Pancreas (tissue), 10 donors: Measurements from ENCODE around the gene GPRC5B. TPM values are rescaled to one million over a fixed set of nuclear protein-coding genes. Genes with fewer than 3 reads are reported as not detected.
A peak's percentile ranks its signal among the peaks of the same experiment; 100 is the strongest.

Experiments used
- ATAC-seq, 4 donors: fragments of 200-7000 bp; cut with Tn5 transposase; one replicate each; pipeline versions ENCODE4 v1.8.0 to v1.9.1; 2020; ENCODE audit warnings: mild to moderate bottlenecking in 4 of 4, moderate library complexity in 4 of 4
- DNase-seq, 6 donors: peaks; one replicate each; pipeline ENCODE4 v3.0.0-alpha.2; 2020
- FAIRE-seq: peaks from 2 replicates; lab custom pipeline; 2012; peaks lifted over from hg19 to GRCh38; lab: Jason Lieb, UNC
- H3K27ac ChIP-seq, 4 donors: fragments of 200-600 bp; sonication (generic); 1 replicate in 3 of 4; 2 replicates in 1 of 4; pipeline versions ENCODE4 v1.5.0 to v1.8.0; 2020
- H3K27me3 ChIP-seq, 4 donors: fragments of 200-600 bp; one replicate each; pipeline ENCODE4 v1.8.0; 2021
- H3K36me3 ChIP-seq, 3 donors: fragments of 200-600 bp; sonication (generic) in 1 of 3; one replicate each; pipeline versions ENCODE4 v1.5.0 to v1.8.0; 2020 to 2021
- H3K4me1 ChIP-seq, 3 donors: fragments of 200-600 bp; one replicate each; pipeline ENCODE4 v1.8.0; 2021
- H3K4me3 ChIP-seq, 4 donors: fragments of 200-600 bp; sonication (generic) in 2 of 4; one replicate each; pipeline versions ENCODE4 v1.5.0 to v1.8.0; 2020 to 2021
- H3K9me3 ChIP-seq, 4 donors: fragments of 200-600 bp; one replicate each; pipeline ENCODE4 v1.8.0; 2021
- WGBS, 2 donors: extraction: QIAGEN DNeasy Blood & Tissue Kit; methylation state at CpG; one replicate each; pipeline ENCODE4 v1.1.7; 2013; 5-methylcytosine and 5-hydroxymethylcytosine counted together
- intact Hi-C, 3 donors: fragments of 100-400 bp; cut with DNase I; formaldehyde crosslinking; loops; one replicate each; pipeline versions ENCODE4 v1.11.1 to v1.14.2; 2022
- polyA plus RNA-seq, 2 donors: library from polyadenylated mRNA; stranded (reverse); fragments of 200-250 nt; gene quantifications; one replicate each; pipeline ENCODE4 v1.2.3, GENCODE V29; 2013
- total RNA-seq, 6 donors: library from RNA; stranded (reverse); fragmentation: NEBNext Ultra II Directional in 4 of 6; extraction: Animal tissue kit (Norgen Biotek cat#: 25700) in 4 of 6; gene quantifications; one replicate each; pipeline versions ENCODE4 v1.2.1 to v1.2.4, GENCODE V29; 2021 to 2023
- TF ChIP-seq, protein P1 (sequence below), 4 donors: fragments of 200-600 bp; sonication (generic) in 3 of 4; IDR thresholded peaks; one replicate each; pipeline versions ENCODE4 v1.5.0 to v1.8.0; 2021; ENCODE audit warnings: antibody characterized with exemption in 4 of 4
- donor health status: healthy with polysubstance abuse.
- donor health status: DM: no; HTN: no; CAD: no; lungs with moderate emphysema.
- donor health status: DM: no; HTN: no; CAD: no.
- donor health status: control.
- donor health status: control.
- donor health status: Bipolar disorder and iron deficiency.
- donor health status: DM: yes; HTN: yes; CAD: no.
- donor health status: DM: no; HTN: no; CAD: no.
- donor health status: DM: no; HTN: no; CAD: no.
- donor health status: DM: yes; HTN: yes; CAD: no.

Gene GPRC5B
- total and polyA plus RNA-seq, 8 donors = 20.0 to 95.5 (median 27.4) TPM

DNA sequence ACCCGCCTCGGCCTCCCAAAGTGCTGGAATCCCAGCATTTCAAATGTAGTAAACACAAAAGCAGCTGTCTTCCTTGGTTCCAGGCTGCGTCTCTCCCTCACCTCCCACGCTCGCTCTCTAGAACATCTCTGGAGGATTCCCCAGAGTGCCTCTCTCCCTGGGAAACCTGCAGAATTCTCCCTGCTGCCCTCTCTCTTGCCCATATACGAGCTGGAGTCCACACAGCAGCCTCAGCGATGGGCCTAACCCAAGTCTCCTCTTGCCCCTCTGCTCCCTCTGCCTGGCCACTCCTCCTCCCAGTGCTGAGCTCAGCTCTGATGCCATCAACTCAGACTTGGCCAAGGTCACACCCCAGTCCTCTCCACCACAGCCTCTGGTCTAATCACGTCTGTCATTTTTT lies 10.6 kb downstream of the GPRC5B start:
- no peak for DNase-seq

DNA sequence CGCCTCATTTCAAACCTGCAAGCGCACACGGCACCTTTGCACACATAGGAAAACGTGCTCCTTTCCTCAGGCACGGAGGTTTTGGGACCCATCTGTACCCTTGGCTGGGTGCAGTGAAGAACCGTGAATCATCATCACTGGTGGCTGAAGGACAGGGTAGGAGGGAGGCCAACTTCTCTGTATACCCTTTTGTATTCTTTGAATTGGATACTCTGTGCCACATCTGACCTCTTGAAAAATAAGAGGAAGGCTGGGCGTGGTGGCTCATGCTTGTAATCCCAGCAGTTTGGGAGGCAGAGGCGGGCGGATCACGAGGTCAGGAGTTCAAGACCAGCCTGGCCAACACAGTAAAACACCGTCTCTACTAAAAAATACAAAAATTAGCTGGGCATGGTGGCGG lies 11.7 kb downstream of the GPRC5B start:
- no peaks in the 10 kb centered on the region for H3K4me1 ChIP-seq
- H3K27ac ChIP-seq = no peak overlapping the region
- 85 to 87% methylated on average over 12 of the region's 12 CpGs for WGBS, 2 donors
- DNase-seq (no peak), ATAC-seq (no peak), FAIRE-seq (no peak)
- intact Hi-C loops = loop anchor here in 1 of 3 donors (10.0 kb wide), 1 partner anchor 138 kb away; no protein-coding TSS in a partner anchor
- no peak overlapping the region for H3K4me3 ChIP-seq
- H3K27me3 ChIP-seq = no peaks in the 10 kb centered on the region
- TF ChIP-seq, protein P1, sequence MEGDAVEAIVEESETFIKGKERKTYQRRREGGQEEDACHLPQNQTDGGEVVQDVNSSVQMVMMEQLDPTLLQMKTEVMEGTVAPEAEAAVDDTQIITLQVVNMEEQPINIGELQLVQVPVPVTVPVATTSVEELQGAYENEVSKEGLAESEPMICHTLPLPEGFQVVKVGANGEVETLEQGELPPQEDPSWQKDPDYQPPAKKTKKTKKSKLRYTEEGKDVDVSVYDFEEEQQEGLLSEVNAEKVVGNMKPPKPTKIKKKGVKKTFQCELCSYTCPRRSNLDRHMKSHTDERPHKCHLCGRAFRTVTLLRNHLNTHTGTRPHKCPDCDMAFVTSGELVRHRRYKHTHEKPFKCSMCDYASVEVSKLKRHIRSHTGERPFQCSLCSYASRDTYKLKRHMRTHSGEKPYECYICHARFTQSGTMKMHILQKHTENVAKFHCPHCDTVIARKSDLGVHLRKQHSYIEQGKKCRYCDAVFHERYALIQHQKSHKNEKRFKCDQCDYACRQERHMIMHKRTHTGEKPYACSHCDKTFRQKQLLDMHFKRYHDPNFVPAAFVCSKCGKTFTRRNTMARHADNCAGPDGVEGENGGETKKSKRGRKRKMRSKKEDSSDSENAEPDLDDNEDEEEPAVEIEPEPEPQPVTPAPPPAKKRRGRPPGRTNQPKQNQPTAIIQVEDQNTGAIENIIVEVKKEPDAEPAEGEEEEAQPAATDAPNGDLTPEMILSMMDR (IDR thresholded peaks at IDR 0.05) = no peak
- H3K36me3 ChIP-seq = peaks cover 0 to 12% (median 0%) of the 10 kb centered on the region in 3 donors
- no peaks in the 10 kb centered on the region for H3K9me3 ChIP-seq

More for the DNA sequence above, 10.6 kb downstream of the GPRC5B start:
- Histone ChIP-seq H3K4me3 (no peak overlapping the region), H3K4me1 (no peaks in the 10 kb centered on the region), H3K9me3 (no peaks in the 10 kb centered on the region), H3K36me3 (peaks cover 0 to 12% (median 0%) of the 10 kb centered on the region in 3 donors), H3K27me3 (no peaks in the 10 kb centered on the region), H3K27ac (no peak overlapping the region)
- TF ChIP-seq, protein P1 (IDR thresholded peaks at IDR 0.05) = no peak
- peak in 3 of 4 donors; percentile 15 to 44 (median 39) for ATAC-seq
- intact Hi-C loops = loop anchor here in 1 of 3 donors (10.0 kb wide), 1 partner anchor 139 kb away; no protein-coding TSS in a partner anchor
- 75 to 78% methylated on average over 8 of the region's 8 CpGs for WGBS, 2 donors
- FAIRE-seq = no peak

DNA sequence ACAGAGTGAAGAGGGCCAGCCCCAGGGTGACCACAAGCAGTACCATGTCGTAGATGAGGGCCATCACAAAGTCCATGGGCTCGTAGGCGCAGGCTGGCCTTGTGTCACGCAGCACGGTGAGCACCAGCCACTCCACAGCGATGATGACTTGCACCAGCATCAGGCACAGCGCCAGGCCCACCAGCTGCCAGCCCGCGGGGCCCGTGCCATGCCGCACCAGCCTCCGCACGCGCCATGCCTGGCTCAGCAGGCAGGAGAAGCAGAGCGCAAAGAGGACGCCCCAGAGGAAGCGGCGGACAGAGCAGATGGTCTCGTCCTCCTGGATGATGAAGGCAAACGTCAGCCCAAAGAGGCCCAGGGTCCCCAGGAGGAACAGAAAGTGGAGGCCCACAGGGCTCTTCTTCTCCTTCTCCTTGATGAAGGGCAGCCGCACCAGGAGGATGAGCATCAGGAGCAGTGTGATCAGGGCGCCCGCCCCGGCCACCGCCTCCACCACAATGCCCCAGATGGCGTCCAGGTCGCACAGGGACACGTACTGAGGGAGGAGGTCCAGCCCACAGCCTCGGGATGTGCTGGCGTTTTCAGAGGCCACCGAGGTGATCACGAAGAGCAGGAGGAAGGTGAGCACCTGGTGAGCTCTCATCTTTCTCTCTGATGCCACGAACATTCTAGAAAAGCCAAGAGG lies 12.3 kb downstream of the GPRC5B start:
- H3K4me3 ChIP-seq = no peak overlapping the region
- H3K27me3 ChIP-seq = no peaks in the 10 kb centered on the region
- no peak for ATAC-seq
- no peaks in the 10 kb centered on the region for H3K9me3 ChIP-seq
- intact Hi-C loops = loop anchor here in 1 of 3 donors (10.0 kb wide), 1 partner anchor 138 kb away; no protein-coding TSS in a partner anchor
- DNase-seq = peak in 1 of 6 donors; percentile 58
- no peaks in the 10 kb centered on the region for H3K4me1 ChIP-seq
- H3K27ac ChIP-seq = no peak overlapping the region
- no peak for FAIRE-seq
- H3K36me3 ChIP-seq = peaks cover 0 to 12% (median 0%) of the 10 kb centered on the region in 3 donors
- TF ChIP-seq, protein P1 (IDR thresholded peaks at IDR 0.05) = no peak
- 95 to 97% methylated on average over 32 to 33 of the region's 33 CpGs for WGBS, 2 donors

DNA sequence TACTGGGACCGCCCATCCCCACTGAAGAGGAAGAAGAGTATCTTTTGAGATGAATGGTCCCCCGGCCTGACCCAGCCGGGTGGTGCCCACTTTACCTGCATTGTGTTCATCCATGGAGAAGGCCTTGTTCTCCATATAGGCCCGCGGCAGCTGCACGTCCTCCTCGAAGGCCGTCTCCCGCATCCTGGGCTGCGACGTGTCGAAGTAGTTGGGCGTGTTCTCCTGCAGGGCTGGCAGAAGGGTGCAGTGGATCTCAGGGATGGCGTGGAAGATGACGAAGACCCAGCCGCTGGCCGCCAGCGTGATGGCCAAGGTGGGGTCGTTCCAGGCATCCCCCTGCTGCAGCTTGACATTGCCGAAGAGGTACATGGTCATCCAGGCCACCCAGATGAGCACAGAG lies 12.9 kb downstream of the GPRC5B start:
- Histone ChIP-seq H3K9me3 (no peaks in the 10 kb centered on the region), H3K36me3 (peaks cover 0 to 15% (median 0%) of the 10 kb centered on the region in 3 donors), H3K27ac (no peak overlapping the region), H3K27me3 (no peaks in the 10 kb centered on the region), H3K4me3 (no peak overlapping the region), H3K4me1 (no peaks in the 10 kb centered on the region)
- TF ChIP-seq, protein P1 (IDR thresholded peaks at IDR 0.05) = no peak
- ATAC-seq = no peak
- WGBS, 2 donors = 93 to 95% methylated on average over 20 of the region's 20 CpGs
- DNase-seq = no peak
- intact Hi-C loops = loop anchor here in 1 of 3 donors (10.0 kb wide), 1 partner anchor 137 kb away; no protein-coding TSS in a partner anchor
- FAIRE-seq = no peak

DNA sequence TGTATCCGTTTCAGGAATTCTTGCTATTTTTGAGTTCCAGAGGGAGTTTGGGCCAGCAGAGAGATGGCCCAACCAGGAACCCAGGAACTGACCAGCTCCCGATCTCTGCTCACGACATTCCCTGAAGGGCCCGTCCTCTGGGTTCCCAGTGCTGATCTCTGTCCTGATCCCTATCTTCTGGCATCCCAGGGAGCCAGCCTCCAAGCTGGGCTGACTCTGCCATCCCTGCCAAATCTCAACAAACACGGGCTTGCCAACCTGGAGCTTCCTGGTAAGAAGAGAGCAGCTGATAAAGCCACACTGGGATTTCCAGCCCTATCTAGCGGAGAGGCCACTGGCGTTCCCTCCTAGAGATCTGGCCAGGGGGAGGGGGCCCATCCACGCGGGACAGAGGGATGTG lies 16.2 kb downstream of the GPRC5B start:
- no peak for DNase-seq
- WGBS, 2 donors = 70 to 73% methylated on average over 9 of the region's 9 CpGs

More for the DNA sequence above, 16.2 kb downstream of the GPRC5B start:
- intact Hi-C loops = no loop called here
- Histone ChIP-seq H3K4me3 (no peak overlapping the region), H3K9me3 (no peaks in the 10 kb centered on the region), H3K27ac (no peak overlapping the region), H3K36me3 (peaks cover 0 to 17% (median 0%) of the 10 kb centered on the region in 3 donors), H3K27me3 (no peaks in the 10 kb centered on the region), H3K4me1 (no peaks in the 10 kb centered on the region)
- FAIRE-seq = no peak
- TF ChIP-seq, protein P1 (IDR thresholded peaks at IDR 0.05) = no peak
- ATAC-seq = peak in 1 of 4 donors; percentile 31
